ENCODE results near the gene CIPC.

GRCh38 chr14:77141214-77142004 lies 43.4 kb downstream of the CIPC start, which contains the start of gene ZDHHC22:
- TF ChIP-seq CTCF (IDR thresholded peaks at IDR 0.05; ENCODE audit: poor library complexity) (peak; percentile 34), EZH2phosphoT487 (IDR thresholded peaks at IDR 0.05; ENCODE audit: low read depth, severe bottlenecking, unreplicated experiment) (no peak)
